Activated CD4-positive, CD25-positive, alpha-beta regulatory T cell (primary cell): ENCODE measurements around the gene KSR1.

ENCODE experiments used
- DNase-seq, 4 experiments: peaks; one replicate each; lab custom pipeline; 2025; lab: John Stamatoyannopoulos, UW

The KSR1 gene

GRCh38 chr17:27569884-27570577 is 113.8 kb downstream of the KSR1 start:
- no peak for DNase-seq

DNA sequence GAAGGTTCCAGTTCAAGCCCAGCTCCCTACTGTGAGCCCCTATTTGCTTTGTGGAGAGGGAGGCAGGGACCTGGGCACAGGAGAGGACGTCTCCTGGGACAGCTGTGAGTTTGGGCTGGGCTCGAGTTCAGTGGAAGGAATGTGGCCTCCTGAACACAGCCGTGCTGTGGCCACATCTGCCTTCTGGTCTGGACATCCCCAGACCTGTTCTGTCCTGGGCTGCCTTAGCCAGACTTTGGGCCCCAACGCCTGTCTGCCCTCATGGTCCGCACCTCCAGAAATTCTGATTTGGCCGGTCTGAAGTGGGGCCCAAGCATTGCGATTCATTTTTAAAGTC is 114.3 kb downstream of the KSR1 start:
- DNase-seq = no peak

DNA sequence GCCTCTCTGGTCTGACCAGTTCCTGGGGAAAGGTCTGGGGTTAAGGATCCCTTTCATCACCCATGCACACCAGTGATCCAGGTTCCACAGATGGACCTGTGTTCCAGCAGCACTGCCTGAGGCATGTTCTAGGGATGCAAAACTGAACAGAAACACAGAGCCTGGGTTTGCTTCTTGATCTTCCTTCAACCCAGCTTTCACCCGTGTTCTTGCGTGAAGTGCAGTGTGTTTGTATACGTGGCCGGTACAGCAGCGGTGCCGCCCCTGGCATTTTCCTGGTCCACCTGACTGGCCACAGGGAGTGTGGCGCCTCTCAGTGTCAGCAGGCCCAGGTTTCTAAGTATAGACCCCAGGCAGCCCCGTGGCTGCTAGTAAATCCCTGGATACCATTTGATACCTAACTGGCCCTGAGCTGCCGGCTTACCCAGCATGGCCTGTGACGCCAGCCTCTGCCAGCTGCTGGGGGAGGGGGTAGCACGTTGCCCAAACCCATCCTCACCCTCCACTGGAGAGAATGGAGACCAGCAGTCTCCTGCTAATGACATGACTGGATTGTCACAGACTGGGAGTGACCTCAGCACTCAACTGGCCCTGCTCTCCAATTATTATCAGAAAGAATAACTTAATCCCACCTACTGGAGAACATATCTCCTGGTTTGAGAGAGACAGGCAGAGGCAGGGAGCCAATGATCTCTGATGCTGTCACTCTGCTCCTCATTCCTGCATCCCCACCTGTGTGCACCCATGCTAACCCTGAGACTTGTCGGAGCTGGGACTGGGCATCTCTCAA is 115.5 kb downstream of the KSR1 start:
- no peak for DNase-seq

DNA sequence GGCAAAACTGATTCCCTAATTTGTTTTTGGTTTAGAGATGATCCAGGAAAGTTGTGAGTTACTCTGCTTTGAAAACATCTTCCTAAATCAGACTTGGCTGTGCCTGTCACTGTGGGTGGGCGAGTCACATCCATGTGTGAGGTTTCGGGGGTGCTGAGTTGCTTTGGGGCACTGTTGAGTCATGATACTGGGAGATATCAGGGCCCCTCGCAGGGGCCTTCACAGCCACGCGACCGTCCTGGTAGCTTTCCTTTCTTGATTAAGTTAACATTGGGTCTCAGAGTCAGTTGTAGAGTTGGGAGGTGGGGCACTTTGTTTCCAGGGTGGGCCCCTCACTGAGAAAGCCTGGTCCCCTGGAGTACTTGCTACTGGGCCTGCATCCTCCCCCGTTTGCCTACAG is 116.4 kb downstream of the KSR1 start:
- peak in 1 of 4 experiments; percentile 26 for DNase-seq

GRCh38 chr17:27573548-27573947 is 117.3 kb downstream of the KSR1 start:
- no peak for DNase-seq

DNA sequence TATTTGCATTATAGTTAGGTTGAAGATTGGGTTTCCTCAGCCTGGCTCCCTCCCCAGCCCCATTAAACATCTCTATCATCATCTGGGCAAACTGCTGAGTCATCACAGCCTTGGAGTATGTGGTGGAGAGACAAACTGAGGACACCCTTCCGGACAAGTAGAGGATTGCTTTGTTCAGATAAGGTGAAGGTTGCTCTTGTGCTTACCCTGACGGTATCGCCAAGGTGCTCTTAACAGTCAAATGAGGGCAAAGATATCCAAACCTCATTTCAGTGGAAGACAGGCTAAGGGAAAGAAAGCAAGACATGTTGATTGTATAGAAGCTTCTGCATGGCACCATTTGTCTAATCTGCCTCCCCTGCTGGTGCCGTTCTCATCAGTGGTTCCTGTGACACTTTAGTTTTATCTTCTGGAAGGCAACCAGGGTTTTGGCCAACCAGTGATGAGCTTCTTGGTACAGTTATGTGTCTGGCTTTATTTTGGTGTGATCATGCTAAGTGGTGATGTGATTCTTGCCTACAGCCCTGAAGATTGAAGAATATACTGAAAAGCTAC is 117.8 kb downstream of the KSR1 start:
- DNase-seq = no peak

- DNase-seq = no peak
Observed at GRCh38 chr17:27575096-27575911, 119.1 kb downstream of the KSR1 start.

GRCh38 chr17:27575912-27576252 is 119.6 kb downstream of the KSR1 start:
- no peak for DNase-seq

GRCh38 chr17:27576477-27577083 is 120.3 kb downstream of the KSR1 start:
- DNase-seq = no peak

DNA sequence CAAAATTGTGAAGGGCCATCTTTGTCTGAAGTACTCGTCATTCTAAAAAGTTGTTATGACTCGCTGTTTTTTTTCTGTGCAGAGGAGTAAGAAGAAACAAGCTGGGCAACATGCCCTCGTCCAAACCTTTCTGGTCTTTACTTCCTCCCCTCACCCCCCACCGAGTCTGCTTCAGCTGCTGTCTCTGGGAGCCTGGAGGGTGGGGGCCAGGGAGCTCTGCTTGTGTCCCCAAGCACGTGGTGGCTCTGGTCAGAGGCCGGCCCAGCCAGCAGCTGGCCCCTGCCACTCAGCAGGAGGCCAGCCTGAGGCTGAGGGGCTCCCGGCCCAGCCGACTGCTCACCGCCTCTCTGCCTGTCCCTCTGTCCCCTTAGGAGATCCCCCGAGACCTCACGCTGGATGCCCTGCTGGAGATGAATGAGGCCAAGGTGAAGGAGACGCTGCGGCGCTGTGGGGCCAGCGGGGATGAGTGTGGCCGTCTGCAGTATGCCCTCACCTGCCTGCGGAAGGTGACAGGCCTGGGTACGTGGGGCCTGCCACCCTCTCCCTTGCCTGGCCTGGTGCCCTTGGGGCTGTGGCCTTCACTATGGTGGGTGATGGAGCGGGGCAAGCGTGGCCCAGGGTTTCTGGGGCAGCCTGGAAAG is 121.0 kb downstream of the KSR1 start:
- no peak for DNase-seq

GRCh38 chr17:27577884-27578717 is 121.9 kb downstream of the KSR1 start:
- DNase-seq = no peak

DNA sequence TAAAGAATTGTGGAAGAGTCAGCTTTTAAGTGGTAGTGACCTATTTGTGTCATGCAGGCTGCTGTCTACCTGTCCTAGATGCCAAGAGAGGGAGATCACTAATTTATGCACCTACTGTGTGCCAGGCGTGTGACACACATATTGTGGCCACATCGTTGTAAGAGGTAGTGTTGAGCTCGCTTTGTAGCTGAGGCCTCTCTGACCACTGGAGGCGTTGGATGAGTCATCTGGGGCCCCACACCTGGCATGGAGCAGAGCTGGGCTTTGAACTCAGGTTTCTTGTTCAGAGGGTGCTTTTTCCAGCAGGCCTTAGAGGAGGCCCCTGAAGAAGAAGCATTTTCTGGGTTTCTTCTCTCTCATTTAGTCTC is 122.5 kb downstream of the KSR1 start:
- peak in 1 of 4 experiments; percentile 9 for DNase-seq

GRCh38 chr17:27579304-27579703 is 123.1 kb downstream of the KSR1 start:
- no peak for DNase-seq

- DNase-seq = no peak
Observed at GRCh38 chr17:27579897-27580321, 123.7 kb downstream of the KSR1 start.

DNA sequence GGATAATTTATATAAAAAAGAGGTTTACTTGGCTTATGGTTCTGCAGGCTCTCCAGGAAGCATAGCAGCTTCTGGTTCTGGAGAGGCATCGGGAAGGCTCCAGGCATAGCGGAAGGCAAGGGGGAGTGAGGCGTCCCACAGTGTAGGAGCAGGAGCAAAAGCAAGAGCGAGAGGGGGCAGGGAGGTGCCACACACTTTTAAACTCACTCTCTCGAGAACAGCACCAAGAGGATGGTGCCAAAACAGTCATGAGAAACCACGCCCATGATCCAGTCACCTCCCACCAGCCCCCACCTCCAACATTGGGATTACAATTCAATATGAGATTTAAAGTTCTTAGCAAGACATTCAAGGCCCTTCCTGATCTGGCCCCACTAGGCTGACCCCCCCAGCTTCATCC is 124.8 kb downstream of the KSR1 start:
- DNase-seq = no peak

GRCh38 chr17:27582696-27583095 is 126.4 kb downstream of the KSR1 start:
- DNase-seq = no peak

GRCh38 chr17:27585153-27585681 is 129.0 kb downstream of the KSR1 start:
- DNase-seq = no peak

DNA sequence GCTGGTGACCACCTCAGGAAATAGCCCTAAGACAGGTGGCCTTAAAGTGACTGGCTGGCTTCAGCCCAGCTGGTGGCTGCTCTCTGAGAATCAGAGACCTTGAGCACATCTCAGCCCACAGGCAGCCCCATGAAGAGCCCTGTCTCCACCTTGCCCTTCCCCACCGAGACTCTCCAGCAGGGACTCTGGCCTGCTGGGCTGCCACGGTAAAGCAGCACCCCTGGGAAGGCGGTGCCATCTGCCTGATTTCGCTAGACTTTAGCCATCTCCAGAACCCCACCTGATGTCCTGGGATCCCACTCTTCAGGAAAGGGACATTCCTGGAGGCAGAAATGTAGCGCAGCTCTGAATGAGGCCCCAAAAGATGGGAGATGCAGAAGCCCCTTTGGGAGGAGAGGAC is 129.5 kb downstream of the KSR1 start:
- no peak for DNase-seq

- no peak for DNase-seq
Observed at GRCh38 chr17:27586203-27586721, 130.0 kb downstream of the KSR1 start.

GRCh38 chr17:27588354-27588753 is 132.1 kb downstream of the KSR1 start:
- no peak for DNase-seq
